ENCODE measurements around the gene INVS.
"Not testable (repeated sequence)": the region's sequence is repeated elsewhere in the genome, so short reads cannot be mapped to it uniquely, and the experiment has no call there.

Gene INVS

DNA sequence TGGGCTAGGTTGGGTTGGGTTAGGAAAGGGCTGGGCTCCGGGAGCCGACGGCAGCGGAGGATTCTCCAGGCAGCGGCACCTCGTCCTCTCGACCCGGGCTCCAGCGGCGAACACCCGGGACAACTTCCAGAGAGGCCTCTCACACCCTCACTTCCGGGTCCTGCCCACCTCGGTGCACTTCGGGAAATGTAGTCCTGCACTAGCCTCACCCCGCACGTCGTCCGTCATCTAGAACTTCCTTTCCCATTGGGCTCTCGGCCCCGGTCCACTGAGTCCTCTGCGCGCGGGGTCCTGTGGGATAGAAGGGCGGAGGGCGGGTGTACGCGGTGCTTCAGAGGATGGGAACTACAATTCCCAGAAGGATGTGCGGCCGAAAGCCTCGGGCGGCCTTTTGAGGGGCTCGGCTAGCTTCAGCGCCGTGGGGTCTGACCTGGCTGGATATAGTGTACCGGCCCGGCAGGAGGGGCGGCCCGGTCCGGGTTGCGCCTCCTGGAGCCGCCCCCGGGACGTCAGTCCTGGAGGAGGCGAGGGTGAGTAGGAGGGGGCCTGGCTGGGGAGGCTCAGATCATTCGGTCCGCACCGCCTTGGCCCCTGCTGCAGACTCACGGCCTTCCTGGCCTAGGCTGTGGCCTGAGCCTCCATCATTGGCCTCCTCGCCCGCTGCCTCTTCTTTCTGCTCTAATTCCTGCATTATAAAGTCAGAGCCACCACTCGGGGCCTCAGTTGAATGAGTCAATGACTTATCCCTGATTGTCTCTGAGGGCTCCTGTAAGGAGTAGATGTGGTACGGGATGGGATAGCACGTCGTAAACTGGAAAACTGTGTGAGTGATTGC, at the start of gene INVS, which contains the start of gene ERP44:
Gene INVS, plus strand, starts transcription at position 357 of the 835 bp plus-strand sequence. CDS start 5,279 bp downstream, outside the sequence.
Gene ERP44, minus strand, starts transcription at position 114 of the 835 bp plus-strand sequence. CDS start 160 bp downstream, outside the sequence.
- peak; percentile 97 for DNase-seq (ENCODE audit: low read depth)

- DNase-seq (ENCODE audit: low read depth) = no peak
Measured at GRCh38 chr9:100049551-100049950, 49.5 kb upstream of the INVS start.

GRCh38 chr9:100052375-100052774, 46.7 kb upstream of the INVS start:
- no peak for DNase-seq (ENCODE audit: low read depth)

- DNase-seq (ENCODE audit: low read depth) = no peak
Measured at GRCh38 chr9:100056561-100056960, 42.5 kb upstream of the INVS start.

DNA sequence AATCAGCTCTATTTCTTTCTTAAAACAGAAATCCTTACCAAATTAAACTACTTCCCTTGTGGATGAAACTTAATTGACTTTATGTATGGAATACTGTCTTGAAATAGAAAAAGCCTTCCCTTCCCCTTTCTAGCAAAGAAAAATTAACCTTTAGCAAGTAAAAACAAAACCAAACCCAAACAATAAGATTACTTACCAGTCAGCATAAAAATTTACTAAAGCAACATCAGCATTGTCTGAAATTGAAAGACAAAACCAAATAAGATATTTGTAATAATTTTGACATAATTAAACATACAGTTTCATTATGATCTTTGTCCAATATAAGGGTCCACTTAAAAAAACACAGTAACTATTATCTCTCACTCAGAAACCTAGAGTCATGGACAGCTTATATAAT, 41.4 kb upstream of the INVS start:
- DNase-seq (ENCODE audit: low read depth) = no peak

DNA sequence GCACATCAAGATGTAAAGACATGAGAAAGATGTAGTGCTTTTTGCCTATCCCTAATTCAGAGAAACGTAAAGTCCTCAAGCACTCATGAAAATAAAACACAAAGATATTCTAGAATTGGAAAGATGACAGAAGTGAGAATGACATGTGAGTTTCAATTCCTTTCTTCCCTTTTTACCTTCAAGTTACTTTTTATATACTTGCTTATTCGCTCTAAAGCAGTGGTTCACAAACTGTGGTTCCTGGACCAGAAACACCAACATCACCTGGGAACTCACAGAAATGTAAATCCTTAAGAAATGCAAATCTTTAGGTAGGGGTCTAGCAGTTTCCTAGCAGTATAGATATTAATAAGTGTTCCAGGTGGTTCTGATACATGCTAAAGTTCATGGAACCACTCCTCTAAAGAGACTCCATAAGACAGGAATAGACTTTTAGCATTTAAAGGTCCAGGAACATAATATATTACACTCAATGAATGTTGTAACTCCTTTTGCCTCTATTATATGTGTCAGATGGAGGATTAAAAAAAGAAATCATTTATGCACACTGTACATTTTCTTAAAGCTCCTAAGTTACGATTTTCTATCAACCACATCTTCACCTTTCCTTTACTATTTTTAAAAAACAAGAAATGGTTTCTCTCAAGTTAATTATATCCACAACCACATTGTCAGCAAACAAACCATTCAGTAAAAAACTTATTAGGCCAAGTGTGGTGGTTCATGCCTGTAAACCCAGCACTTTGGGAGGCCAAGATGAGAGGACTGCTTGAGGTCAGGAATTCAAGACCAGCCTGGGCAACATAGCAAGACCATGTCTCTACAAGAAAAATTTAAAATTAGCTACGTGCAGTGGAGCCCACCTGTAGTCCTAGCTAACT, 40.1 kb upstream of the INVS start:
- no peak for DNase-seq (ENCODE audit: low read depth)

- not testable (repeated sequence) for DNase-seq (ENCODE audit: low read depth)
Measured at GRCh38 chr9:100062683-100063082, 36.4 kb upstream of the INVS start.

DNA sequence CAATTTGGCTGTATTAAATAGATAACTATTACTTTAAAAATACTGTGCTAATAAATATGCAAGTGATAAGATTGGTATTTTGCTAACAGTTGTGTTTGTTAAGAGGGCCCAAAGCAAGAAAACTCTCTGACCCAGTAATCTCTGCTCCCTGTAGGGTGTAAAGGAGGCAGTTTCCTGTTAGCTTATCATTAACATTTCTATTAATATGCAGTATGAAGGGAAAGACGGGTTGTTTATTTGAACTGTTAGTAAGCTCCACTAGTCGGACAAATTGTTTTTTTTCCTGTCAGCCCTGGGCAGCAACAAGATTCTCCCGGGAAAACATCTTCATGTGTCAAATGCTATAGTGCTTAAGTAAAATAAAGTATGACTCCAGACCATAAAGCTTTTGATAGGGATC, 35.9 kb upstream of the INVS start:
- DNase-seq (ENCODE audit: low read depth) = no peak

DNA sequence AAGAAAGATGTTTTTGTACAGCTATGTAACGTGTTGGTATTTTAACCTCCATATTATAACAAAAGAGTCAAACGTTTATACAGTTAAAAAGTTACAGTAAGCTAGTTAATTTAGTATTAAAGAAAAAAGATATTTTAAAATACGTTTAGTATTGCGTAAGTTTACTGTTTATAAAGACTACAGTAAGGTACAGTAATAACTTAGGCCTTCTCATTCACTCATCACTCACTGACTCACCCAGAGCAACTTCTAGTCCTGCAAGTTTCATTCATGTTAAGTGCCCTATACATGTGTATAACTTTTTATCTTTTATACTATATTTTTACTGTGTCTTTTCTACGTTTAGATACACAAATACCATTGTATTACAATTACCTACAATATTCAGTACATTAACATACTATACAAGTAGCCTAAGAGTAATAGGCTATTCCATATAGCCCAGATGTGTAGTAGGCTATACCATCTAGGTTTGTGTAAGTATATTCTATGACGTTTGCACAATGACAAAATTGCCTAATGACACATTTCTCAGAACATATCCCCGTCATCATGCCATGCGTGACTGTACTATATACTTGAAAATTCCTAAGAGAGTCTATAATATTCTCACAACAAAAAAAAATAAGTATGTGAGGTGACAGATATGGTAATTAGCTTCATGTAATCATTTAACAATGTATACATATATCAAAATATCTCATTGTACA, 34.0 kb upstream of the INVS start:
- DNase-seq (ENCODE audit: low read depth) = no peak

DNA sequence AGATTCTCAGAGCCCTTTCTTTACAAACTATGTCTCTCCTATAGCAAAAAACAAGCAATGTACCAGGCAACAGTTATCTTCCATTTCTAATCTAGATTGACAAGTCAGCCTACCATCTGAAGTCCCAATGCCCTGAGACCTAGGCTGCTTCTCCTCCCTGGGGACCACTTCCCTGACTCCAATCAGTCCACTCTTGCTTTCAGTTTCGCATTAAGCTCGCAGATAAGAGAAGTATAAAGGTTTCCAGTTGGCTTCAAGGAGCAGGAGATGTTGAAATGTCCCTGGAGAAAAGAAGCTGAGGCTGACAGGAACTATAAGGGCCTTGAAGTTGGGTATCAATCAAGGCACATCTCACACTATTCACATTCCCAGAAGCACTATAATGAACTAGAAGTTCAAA, 32.5 kb upstream of the INVS start:
- DNase-seq (ENCODE audit: low read depth) = no peak

DNA sequence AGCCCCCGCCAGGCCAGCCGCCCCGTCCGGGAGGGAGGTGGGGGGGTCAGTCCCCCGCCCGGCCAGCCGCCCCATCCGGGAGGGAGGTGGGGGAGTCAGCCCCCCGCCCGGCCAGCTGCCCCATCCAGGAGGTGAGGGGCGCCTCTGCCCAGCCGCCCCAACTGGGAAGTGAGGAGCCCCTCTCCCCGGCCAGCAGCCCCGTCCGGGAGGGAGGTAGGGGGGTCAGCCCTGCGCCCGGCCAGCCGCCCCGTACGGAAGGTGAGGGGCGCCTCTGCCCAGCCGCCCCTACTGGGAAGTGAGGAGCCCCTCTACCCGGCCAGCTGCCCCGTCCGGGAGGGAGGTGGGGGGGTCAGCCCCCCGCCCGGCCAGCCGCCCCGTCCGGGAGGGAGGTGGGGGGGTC, 31.1 kb upstream of the INVS start:
- not testable (repeated sequence) for DNase-seq (ENCODE audit: low read depth)

DNA sequence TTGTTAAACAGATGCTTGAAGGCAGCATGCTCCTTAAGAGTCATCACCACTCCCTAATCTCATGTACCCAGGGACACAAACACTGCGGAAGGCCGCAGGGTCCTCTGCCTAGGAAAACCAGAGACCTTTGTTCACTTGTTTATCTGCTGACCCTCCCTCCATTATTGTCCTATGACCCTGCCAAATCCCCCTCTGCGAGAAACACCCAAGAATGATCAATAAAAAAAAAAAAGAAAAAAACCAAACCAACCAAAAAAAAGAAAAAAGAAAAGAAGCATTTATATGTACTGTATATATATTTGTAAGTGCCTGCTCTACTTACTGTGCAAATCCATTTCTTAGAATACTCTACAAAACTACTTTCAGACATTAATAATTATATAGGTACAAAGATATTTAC, 30.0 kb upstream of the INVS start:
- not testable (repeated sequence) for DNase-seq (ENCODE audit: low read depth)

- DNase-seq (ENCODE audit: low read depth) = no peak
Measured at GRCh38 chr9:100070104-100071041, 28.7 kb upstream of the INVS start.

DNA sequence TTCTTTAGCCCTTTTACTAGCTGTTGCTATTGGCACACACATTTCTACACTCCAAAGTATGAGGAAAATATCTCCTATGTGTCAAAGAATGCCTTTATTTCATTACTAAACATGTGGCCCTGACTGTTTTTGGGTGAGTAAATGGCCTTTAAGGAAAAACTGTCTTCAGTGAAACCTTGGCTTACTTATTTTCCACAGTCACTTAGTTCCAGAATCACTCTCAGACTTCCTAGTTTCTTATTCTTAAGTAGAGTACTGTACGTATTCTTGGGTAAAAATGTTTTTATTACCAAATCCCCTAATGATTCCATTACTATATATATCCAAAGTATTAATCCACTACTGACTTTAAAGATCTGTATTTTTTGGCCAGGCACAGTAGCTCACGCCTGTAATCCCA, 27.8 kb upstream of the INVS start:
- DNase-seq (ENCODE audit: low read depth) = no peak

DNA sequence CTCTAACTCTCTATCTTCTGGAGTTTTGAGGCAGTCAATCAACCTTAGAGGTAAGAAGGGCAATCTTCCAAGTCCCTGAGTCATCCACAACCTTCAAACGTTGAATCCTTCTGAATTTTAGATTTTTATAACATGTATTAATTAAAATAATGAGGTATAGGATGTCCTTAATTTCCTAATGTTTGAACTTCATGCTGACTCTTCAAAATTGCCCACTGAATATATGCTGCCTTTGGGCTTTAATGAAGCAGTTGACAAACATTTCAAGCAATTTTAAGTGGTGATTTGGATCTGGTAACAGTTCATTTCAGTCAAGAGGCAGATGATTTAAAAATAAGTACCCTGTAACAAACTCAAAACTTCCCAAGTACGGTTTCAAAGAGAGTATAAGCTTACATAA, 26.2 kb upstream of the INVS start:
- no peak for DNase-seq (ENCODE audit: low read depth)

GRCh38 chr9:100074093-100074492, 24.9 kb upstream of the INVS start:
- no peak for DNase-seq (ENCODE audit: low read depth)

DNA sequence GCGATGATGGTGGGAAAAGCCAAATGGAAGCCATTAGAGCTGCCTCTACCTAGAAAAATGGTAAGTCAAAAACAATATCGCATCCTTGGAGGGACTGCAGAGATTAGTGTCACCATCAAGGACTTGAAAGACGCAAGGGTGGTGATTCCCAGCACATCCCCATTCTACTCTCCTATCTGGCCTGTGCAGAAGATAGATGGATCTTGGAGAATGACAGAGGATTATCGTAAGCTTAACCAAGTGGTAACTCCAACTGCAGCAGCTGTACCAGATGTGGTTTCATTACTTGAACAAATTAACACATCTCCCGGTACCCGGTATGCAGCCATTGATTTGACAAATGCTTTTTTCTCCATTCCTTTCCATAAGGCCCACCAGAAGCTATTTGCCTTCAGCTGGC, 24.1 kb upstream of the INVS start:
- DNase-seq (ENCODE audit: low read depth) = no peak

DNA sequence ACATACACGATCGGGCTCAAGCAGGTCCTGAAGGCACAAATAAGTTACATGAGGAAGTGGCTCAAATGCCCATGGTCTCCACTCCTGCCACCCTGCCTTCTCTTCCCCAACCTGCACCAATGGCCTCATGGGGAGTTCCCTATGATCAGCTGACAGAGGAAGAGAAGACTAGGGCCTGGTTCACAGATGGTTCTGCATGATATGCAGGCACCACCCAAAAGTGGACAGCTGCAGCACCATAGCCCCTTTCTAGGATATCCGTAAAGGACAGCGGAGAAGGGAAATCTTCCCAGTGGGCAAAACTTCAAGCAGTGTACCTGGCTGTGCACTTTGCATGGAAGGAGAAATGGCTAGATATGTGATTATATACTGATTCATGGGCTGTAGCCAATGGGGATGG, 22.8 kb upstream of the INVS start:
- DNase-seq (ENCODE audit: low read depth) = not testable (repeated sequence)

GRCh38 chr9:100082782-100083181, 16.3 kb upstream of the INVS start:
- no peak for DNase-seq (ENCODE audit: low read depth)

GRCh38 chr9:100083448-100084127, 15.5 kb upstream of the INVS start:
- DNase-seq (ENCODE audit: low read depth) = no peak

GRCh38 chr9:100084128-100084453, 15.0 kb upstream of the INVS start:
- DNase-seq (ENCODE audit: low read depth) = no peak

Measured in activated T-cell treated with anti-CD3 and anti-CD28 coated beads for 24 hours (primary cell).